CD4-positive, alpha-beta T cell treated with Interleukin-10 for 1 hour (primary cell): Measurements from ENCODE around the gene CA5A.
A peak's percentile ranks its signal among the peaks of the same experiment; 100 is the strongest.
"Not testable (repeated sequence)": the region's sequence is repeated elsewhere in the genome, so short reads cannot be mapped to it uniquely, and the experiment has no call there.

Experiments
- DNase-seq: peaks from one replicate; pipeline ENCODE4 v3.0.0-alpha.2; 2020

CA5A gene

DNA sequence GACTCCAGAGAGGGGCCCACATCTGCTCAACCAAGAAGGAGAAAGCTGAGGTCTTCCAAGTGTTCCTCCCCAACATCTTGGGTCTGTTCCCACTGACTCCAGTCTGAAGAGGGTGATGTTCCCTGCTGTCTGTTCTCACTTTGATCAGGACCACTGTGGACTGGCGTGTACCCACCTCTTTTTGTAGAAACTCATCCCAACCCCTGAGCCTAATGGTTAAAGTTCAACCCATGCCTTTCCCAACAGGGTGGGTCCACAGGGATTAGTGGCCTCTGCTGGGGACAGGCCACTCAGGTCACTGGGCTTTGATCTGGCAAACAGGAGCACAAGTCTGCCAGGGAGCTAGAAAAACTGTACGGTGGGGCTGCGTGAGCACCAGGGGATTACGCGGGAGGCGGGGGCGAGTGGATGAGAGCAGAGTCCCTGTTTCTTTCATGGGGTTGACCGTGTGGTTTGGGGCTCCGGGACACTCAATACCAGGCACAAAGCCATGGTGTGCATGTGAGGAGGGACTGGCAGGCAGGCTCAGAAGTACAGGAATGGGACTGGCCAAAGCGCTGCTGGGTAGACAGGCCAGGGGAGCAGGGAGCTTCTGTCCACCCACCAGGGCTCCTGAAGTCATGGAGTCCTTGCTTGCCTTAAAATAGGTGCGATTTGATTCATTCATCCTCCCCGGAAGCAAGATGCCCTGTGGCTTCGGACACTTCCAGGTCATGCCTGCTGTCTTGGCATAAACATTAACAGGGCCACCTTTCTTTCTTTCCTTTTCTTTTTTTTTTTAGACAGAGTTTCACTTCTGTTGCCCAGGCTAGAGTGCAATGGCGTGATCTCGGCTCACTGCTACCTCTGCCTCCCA, at the start of gene CA5A:
CA5A (minus strand) TSS at position 155 of the 856 bp plus-strand sequence; CDS start at position 76, 79 bp downstream.
- DNase-seq = no peak

DNA sequence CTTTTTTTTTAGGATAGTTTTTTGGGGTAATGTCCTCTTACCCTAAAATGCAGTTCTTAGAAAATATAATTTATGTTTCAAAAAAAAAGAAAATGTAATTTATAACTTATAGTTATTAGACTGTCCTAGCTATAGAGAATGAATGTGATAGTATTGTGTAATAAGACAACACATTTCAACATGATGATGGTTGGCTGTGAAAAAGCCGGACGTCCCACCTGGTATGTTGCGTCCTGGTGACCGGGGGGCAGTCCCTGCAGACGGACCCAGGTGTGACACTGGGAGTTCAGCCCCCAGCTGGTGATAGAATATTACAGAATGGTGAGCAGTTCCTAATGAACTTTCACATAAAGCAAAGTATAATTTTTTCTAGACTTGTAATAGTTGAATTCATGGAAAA, 49.2 kb upstream of the CA5A start:
- DNase-seq = not testable (repeated sequence)

DNA sequence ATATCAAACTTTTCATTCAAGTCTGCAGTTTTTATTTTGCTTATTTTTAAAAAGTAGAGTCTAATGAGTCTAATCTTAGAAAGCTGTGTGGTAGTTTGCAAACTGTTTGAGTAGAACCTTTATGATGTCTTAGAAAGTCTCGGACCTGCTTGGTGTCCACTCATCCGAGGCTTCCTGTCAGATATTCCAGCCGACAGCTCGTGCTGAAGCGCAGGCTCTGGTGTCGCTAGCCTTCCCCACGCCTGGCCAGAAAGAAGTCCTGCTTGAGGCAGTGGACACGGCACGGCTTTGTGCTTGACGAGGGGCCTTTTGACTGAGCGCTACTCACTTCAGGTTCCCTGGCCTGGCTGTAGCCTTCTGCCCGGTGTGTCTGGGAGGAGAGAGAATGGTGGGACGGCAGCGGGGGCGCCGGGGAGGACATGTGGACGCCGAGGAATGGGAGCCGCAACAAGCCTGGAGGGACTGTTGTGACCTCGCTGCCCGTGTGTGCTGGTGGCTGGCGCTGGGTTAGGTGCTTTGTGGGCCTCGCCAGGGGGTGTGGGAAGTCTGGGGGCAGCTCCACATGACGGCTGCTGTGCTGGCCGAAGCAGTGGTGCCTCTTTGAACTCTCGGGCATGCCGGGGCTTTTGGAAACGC, 48.4 kb upstream of the CA5A start:
- DNase-seq = no peak

DNA sequence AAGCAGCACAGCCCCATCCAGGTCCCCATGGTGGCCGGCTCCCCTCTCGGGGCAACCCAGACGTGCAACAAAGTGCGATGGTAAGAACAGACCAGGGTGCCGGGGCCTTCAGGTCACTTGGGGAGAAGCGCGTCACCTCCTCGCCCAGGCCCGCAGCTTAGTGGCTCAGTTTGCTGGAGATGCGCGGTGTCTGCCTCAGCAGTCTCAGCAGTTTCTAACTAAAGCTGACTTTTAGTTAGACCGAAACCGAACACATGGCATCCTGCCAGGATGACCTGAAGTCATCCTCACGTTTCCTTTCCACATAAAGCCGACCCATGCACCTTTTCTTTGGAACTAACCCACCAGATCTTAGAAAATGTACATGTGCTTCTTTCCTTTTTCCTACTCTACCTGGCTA, 47.9 kb upstream of the CA5A start:
- DNase-seq = not testable (repeated sequence)

DNA sequence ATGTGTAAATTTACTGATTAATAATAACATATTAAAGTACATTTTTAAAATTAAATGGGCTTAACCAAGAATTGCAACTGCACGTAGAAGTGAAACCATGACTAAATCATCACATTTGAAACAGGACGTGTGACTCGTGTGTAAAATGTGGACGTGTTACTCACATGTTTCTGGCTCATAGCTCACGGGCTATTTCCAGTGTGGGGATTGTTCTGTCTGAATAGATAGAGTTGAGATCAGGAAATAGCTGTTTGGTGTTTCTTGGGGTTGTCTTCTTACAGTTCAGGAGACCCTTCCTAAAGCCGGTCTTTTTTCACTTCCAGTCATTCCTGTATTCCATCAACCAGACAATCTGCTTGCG, 47.4 kb upstream of the CA5A start:
- DNase-seq = not testable (repeated sequence)

DNA sequence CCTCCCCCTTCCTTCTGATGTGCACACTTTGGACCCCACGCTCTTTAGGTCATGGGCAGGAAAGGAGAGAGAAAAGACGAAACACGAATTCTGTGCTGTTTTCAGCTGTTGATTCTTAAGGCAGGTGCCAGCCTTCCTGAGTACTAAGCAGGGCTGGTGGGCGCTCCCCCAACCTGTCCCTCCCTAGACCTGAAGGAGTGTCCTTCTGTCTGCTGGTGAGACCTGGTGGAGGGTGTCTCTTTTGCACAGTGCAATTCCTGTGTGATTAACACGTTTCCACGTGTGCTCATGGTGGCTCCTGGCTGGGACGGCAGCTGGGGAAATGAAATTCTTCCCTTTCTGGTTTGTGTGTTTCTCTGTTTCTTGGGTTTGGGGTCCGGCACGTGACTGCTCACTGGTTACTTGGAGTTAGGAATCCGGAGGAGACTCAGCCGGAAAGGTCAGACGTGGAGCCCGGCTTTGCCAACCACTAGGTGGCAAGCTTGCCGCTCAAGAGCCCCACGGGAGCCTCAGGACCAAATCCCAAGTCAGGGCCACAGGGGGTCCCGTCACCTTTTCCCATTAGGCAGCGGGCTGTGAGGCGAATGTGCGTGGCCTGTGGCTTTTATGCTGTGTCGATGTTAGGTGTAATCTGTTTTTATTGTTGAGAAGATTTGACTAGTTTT, 46.9 kb upstream of the CA5A start:
- not testable (repeated sequence) for DNase-seq

DNA sequence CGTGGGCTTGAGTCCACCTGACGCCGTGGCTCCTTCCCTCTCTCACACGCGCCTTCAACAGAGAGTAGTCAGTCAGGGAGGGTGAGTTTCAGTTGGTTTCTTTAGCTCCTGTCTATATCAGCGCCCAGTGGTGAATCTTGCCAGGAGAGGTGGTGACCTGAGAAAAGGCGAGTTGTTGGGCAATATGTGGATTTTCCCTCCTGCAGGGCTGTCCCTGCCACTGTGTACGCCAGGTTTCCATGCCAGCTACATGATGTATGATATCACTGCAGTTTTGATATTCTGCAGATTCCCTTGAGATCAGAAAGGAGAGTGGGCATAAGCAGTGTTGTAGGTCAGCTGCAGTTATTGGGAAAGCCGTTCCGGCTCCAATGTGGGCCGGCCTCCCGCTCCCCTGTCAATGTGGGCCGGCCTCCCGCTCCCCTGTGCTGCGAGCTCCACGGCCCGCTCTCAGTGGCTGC, 46.3 kb upstream of the CA5A start:
- no peak for DNase-seq

DNA sequence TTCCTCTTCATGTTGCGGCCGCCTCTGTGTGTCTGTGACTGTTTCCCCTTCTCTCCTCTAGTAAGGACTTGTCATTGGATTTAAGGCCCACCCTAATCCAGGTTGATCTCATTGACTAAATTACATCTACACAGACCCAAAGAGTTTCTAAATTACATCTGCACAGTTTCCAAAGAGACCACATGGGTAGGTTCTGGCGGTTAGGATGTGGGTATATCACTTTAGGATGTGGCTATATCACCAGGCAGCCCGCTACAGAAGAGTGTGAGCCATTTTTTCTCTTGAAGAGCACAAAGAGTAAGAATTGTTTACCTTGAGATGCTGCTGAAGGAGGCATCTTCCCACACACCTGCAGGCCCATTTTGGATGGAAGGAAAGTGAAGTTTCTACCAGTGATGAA, 45.0 kb upstream of the CA5A start:
- DNase-seq = peak; percentile 27

DNA sequence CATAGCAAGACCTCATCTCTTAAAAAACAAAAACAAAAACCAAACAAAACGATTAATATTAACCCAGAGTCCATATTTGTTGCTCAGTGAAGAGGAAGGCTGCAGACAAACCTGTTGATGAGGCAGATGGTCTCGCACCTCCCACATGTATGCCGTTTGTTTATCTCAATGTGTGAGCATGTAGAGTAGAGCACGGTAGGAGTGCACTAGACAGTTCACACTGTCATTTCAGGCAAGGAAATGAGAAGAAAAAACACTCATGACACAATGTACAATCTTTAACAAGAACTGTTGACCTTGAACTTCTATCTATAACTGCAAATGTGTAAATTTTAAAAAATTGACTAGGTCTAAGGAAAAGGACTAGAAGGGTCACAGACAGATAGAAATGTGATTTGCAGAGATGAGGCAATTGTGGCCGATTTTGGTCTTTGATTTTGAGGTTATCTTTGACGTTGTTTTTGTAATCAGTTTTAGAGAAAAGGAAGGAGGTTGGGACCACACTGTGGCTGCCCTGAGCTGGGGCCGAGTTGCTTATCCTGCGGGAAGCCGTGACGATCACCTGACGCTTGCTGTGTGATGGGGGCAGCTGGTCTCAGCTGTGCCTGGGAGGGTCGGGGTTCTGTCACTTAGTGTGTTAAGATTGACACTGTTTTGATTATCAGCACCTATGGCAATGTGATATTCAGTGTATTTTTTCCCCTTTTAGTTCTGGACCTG, 43.7 kb upstream of the CA5A start:
- DNase-seq = not testable (repeated sequence)

DNA sequence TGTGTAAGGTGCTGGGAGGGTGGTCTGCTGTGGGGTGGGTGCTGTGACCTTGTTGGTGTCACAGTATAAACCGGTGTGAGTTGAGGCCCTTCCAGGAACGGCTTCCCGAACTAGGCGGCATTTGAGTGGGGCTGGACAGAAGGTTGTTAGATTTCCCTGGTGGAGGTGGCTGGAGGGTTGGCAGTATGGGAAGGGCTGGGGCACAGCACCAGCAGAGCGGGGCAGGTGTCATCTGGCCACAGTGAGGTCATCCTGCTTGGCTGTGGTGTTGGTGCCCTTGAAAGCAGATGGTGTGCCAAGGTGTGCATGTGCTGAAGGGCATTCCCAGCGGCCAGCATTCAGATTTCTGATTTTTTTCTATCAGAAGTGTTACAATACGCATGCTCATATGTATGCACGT, 43.0 kb upstream of the CA5A start:
- DNase-seq = no peak

DNA sequence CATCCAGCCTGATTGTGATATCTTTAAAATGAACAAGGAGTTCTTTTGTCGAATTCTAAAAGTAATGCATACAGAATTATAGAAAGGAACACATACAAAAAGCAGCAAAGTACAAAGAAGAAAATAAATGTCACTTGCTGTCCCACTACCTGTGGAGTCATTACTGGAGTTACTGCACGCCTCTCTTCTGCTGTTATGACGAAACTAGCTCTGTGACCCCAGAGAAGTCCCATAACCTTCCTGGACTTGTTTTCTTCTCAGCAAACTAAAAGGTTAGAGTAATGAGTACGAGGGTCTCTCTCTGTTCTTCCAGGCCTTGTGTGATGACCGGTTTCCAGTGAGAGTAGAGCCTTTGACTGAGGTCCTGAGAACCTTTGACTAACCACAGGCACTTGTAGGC, 41.8 kb upstream of the CA5A start:
- no peak for DNase-seq

DNA sequence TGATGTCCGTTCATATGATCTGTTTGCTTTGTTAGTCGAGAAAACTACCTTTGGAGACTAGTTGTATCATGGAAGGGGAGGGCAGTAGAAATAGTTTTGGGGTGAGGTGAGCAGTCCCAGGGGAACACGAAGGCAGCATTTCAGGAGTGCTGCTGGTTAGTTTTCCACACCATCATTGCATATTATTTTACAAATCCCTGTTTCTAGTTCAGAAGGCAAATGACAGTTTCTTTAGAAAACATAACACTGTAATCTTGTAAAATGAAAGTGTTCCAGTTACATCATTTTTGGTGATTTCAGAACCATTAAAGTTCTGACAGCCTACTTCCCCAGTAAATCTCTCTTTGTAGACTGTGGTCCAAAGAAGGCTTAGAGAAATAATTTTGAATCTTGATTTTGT, 40.3 kb upstream of the CA5A start:
- no peak for DNase-seq

DNA sequence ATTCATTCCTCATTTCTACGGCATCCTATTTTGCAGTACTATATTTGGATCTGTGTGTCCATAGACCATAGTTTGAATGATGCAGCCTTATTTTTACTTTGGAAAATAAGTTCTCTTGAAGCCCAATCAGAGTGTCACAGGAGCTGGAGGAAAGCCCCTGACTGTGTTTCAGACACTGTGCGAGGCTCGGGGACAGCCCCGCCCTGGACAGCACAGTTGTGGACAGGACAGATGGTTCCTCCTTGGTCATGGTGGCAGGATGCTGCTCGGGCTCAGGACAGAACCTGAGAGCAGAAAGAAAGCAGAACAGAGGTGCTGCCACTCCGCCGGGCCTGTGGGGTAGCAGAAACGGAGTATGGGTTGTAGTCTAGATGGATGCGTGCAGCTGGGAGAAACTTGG, 37.8 kb upstream of the CA5A start:
- DNase-seq = no peak

DNA sequence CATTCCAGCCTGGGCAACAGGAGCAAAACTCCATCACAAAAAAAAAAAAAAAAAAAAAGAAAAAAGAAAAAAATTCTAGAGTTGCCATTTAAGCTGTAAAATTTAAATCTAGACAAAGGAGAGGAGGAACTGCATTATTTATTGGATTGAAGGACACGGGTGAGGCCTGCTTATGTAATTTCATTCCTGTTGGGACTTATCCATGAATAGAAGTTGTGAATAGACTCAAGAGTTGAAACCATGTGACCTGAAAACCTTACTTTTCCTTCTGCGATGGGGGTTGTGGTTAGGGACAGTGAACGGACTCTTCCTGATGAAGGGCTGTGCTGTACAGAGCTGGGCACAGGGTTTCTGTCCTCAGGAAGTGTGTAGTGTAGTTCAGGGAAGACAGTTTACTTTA, 37.4 kb upstream of the CA5A start:
- DNase-seq = no peak

DNA sequence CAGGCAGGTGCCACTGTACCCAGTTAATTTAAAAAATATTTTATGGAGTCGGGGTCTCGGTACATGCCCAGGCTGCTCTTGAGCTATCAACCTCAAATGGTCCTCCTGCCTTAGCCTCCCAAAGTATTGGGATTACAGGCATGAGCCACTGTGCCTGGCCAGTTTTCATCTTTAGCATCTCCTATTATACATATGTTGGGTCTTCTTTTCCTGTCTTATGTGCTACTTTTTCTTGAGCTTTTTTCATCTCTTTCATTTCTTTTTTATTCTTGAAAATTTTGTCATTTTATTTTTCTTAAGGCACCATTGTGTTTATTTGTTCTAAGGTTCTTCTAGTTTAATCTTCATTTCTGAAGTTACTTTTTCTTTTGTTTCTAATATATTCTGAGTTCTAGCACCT, 35.6 kb upstream of the CA5A start:
- DNase-seq = no peak

DNA sequence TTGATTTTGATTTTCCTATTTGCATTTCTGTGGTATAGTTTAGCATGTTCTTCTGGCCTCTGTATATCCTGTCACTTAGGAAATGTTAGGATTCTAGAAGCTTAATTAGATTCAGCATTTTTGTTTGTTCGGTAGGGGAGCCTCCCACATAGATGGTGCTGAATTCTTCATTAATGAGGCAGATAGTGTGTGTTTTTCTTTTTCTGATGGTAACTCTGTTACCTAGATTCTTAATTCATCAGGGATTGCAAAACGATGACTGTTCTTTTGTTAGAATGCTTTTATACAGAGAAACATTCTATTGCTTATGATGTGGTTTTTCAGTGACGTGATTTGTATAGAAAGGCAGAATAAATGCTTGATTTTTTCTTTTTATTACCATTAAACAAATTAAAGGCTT, 33.9 kb upstream of the CA5A start:
- DNase-seq = no peak

DNA sequence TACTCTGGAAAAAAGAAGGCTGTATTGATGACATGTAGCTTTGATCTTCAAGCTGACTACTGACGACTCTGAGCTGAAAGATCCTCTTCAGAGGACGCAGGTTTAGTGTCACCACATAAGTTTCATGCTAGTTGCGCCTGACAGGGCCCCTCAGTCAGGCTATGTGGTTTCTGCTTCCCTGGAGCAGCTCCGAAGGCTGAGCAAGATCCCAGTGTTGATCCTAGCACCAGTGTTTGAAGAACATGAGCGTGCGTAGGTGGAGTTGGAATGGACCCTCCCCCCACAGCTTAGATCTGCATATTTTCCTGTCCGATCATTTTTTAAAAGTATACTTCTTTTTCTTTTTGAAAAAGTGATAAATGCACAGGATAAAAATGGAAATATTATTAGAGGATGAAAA, 32.2 kb upstream of the CA5A start:
- DNase-seq = no peak

DNA sequence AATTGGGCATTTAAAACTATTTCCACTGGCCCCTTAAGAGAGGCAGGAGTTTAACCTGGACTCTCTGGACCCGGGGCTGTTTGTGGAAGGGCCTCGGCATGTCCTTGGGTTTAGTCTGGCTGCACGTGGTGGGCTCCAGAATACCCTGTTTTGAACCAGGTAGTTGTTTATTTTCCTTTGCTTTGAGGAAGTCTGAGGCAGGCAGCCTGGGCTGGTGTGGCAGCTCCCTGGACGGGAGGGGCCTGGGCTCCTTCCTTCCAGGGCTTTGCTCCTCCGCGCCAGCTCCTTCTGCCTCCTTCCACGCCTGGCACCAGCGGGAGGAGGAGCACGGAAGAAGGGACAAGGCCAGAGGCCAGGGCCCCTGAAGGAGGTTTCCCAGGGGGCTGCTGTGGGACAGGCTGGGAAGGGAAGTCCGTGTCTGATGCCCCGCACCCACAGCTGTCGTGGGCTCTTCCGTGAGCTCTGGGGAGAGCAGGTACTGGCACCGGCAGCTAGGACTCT, 30.4 kb upstream of the CA5A start:
- DNase-seq = no peak

DNA sequence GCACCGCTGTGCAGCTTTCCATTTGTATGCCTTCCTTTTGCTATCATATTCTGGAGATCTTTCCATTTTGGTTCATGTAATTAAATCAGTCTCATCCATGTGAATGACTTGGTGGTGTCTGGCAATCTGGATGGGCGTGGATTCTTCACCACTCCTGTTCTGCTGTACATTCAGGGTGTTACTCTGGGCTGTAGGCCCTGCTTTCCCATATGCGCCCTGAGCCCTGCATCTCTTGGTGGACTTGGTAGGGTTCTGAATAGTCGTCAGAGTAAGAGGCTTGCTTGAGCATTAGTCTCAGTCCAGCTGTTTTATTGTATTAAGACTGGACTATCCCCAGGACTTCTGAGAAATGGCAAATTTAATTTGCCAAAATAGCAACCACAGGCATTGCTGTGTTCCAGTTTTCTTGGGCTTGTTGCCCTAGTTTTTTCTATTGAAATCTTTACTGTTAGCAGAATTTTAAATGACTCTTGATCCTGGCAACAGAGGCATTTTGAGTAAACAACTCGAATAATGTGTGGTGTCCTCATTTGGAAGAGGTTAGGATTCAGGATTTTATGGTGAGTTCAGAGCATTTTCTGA, 29.8 kb upstream of the CA5A start:
- no peak for DNase-seq

DNA sequence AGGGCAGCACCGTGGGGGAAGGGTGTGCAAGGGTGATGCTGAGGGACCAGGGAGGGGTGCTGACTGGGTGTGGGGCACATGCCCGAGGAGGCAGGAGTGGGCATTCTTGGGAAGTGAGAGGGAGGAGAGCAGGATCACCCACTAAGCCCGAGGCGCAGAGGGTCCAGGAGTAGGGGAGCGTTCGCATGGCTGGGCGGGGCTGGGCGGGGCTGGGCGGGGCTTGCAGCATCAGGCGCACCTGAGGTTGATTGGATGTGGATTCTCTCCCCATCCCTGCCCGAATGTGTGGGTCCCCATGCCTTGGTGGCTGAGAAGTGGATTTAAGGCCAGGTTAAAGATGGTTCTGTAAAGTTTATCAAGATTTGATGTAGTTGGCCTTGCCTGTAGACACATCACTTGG, 29.1 kb upstream of the CA5A start:
- DNase-seq = no peak

DNA sequence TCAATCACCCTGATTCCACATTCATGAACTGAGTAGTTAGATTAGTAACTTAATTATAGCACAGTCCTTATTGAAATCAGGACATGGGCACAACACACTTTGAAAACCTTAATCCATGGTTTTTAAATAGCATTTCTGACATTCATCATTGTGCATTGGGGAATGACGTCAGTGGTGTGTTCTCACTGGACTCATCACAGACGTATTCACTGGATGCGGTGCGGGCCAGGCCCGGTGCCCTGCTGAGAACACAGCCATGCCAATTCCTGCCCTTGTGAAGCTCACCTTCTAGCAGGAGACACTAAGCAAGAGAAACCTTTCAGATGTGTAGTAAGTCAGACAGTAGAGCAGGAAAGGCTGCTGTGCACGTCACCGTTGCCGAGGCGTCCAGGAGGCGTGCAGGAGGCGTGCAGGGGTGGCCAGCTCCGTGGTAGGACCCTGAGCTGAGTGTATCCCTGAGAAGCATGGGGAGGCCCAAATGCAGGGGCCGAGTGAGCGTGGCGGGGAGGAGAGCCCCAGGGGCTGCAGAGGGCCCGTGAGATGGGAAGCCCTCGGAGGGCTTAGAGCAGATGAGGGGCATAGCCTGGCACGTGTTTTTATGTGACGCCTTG, 27.8 kb upstream of the CA5A start:
- DNase-seq = no peak

DNA sequence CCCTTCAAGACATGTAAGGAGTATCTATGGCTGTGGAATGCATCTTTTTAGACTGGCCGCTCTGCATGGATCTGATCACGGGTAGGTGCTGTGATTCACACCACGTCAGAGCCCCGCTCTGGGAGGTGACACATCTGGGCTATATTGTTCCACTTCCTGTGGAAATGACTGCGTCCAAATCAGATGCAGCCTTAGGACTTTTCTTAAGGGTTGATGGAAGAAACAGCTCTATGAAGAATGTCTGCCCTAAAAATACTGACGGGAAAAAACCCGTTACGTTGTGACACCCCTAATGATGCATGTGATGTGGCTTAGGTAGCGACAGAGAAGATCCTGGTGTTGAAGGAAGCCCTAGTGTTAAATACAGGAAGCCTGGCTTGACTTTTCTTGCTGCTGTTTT, 27.1 kb upstream of the CA5A start:
- peak; percentile 55 for DNase-seq
